SHP77 treated with DMSO at 0.1 percent for 48 hours (cell line): Measurements from ENCODE around the gene ITPKC.

Source experiments
- DNase-seq: peaks from one replicate; lab custom pipeline; 2025; lab: John Stamatoyannopoulos, UW

The ITPKC gene

DNA sequence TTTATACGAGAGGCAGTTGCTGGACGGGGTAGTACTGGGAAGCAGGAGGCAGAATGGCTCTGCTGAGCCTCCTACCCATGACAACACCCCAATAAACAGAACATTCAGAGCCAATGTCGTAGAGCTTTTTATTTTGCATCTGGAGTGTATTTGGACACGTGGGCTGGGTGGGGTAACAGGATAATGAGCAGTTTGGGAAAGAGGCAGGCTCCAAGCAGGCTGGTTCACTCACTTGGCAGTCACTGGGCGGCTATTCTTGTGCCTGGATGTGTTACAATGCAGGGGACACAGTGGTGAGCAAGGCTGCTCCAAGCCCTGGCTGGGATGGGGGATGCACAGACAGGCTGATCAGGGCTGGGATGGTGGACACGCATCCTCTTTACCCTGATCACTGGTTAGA, 23.8 kb downstream of the ITPKC start:
- DNase-seq, result no peak

- DNase-seq, result no peak
Observed at GRCh38 chr19:40741527-40742390, 24.8 kb downstream of the ITPKC start.

- no peak for DNase-seq
Observed at GRCh38 chr19:40742477-40742876, 25.6 kb downstream of the ITPKC start.

DNA sequence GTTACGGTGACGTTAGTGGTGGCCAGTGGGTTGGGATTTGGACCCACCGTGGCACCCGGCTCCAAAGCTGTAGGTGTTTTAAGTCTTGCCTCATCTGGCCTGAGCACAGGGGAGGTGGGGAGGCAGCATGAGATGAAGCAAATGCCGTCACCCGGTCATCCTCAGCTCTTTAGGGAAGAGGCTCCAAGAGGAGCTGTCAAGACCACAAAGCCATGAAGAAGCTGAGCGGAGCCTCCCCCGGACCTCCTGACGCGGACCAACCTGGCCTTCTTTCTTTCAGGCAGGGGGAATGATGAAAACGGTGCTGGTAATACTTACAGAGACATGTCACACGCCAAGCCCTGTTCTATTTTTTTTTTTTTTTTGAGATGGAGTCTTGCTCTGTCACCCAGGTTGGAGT, 26.0 kb downstream of the ITPKC start:
- DNase-seq, result no peak

GRCh38 chr19:40743926-40744325, 27.0 kb downstream of the ITPKC start:
- no peak for DNase-seq

DNA sequence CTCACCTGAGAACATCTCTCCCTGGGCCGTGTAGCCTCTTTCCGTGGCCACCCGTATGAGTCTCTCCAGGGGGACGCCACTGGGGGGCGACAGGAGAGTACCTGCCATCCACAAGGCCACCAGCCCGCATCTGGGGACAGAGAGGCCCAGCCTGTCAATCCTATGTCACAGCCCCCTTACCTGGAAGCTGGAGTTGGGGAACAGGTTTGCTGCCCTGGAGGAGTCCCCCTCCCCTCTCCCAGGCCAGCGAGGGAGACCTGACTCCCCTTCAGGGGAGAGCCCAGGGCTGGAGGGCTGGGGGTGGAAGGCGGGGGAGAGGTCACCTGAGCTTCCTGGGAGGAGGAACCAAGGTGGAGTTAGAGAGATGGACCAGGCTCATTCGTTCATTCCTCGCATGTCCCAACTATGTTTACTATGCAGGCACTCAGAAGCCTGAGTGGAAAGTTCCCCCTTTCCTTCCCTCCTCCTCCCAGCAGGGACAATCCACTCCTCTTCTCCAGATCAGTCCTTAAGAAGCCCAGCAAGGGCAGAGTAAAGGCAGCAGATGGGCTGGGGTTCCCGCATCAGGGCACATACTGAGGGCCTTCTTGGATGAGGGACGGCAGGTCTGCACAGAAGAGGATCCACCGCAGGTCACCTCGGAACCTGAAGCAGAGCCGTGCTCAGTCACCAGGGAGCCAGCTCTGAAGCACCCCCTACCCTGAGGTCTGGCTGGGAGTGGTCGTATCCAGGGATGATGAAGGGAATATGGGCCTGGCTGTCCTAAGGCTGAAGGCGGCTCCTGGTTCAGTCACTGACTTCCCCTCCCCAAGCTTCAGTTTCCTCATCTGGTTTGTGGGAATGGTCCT, 27.9 kb downstream of the ITPKC start:
- no peak for DNase-seq

GRCh38 chr19:40745402-40745780, 28.5 kb downstream of the ITPKC start:
- no peak for DNase-seq

- no peak for DNase-seq
Observed at GRCh38 chr19:40747536-40747935, 30.6 kb downstream of the ITPKC start.

- peak; percentile 100 for DNase-seq
Observed at GRCh38 chr19:40750058-40750873, 33.4 kb downstream of the ITPKC start, which contains the start of gene ACTMAP. ACTMAP (minus strand) TSS chr19:40750477; CDS start chr19:40749803, 674 bp downstream.

- peak; percentile 99 for DNase-seq
Observed at GRCh38 chr19:40750874-40751537, 34.1 kb downstream of the ITPKC start, which contains the start of gene SNRPA. SNRPA (plus strand) TSS chr19:40751203; CDS start chr19:40751409, 206 bp downstream.

GRCh38 chr19:40752257-40752781, 35.4 kb downstream of the ITPKC start:
- no peak for DNase-seq

GRCh38 chr19:40754611-40755247, 37.8 kb downstream of the ITPKC start:
- no peak for DNase-seq

- DNase-seq, result no peak
Observed at GRCh38 chr19:40755248-40755624, 38.3 kb downstream of the ITPKC start.

DNA sequence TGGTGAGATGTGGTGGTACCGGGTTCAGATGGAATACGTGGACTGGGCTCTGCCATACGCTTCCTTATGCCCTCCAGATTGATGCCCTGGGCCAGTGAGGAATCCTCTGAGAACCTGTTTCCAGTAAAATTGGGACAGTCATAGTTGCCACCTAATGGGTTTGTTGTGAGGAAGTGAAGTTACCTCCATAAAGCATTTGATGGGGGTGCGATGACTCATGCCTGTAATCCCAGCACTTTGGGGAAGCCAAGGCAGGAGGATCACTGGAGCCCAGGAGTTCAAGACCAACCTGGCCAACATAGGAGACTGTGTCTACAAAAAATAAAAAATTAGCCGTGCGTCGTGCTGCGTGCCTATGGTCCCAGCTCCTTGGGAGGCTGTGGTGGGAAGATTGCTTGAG, 38.9 kb downstream of the ITPKC start:
- DNase-seq, result no peak

DNA sequence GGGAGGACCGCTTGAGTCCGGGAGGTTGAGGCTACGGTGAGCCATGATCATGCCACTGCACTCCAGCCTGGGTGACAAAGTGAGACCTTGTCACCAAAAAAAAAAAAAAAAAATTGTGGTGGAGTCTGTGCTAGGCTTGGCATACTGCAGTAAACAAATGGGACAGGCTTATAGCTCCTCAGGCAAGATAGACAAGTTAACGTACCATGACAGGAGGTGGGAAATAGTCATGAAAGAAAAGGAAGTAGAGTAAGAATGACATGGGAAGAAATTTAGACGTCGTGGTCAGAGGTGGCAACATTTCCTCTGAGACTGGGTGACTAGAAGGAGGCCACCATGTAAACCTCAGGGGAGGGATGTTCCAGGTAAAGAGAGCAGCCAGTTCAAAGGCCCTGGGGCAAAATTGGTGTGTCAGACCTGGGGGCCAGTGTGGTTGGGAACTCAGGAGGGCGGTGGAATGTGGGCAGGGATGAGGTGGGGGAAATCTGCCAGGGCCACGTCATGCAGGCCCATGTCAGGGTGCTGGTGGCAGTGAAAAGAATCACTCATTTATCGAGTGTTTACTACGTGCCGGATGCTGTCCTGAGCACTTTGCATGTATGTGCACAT, 39.7 kb downstream of the ITPKC start:
- DNase-seq, result no peak

DNA sequence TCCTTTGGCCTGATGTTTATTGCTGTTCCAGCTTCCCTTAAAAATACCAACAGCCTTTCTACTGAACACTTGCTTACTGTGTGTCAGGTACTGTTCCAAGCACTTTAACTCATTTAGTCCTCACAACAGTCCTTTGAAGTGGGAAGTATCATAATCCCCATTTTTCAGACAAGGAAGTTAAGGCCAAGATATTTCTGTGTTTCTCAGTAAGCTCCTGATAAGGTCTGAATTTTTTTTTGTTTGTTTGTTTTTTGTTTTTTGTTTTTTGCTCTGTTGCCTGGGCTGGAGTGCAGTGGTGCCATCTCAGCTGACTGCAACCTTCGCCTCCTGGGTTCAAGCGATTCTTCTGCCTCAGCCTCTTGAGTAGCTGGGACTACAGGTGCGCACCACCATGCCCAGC, 41.6 kb downstream of the ITPKC start:
- no peak for DNase-seq

DNA sequence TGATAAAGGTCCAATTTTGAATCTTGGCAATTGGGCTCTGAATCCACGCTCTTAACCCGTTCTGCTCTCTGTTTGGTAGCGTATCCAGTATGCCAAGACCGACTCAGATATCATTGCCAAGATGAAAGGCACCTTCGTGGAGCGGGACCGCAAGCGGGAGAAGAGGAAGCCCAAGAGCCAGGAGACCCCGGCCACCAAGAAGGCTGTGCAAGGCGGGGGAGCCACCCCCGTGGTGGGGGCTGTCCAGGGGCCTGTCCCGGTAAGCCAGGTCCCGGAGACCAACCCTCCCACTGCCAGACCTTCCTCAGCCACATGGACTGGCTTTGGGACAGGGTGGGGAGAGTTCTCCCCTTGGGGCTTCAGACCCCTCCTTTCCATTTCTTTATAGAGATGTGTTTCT, 42.4 kb downstream of the ITPKC start:
- no peak for DNase-seq

DNA sequence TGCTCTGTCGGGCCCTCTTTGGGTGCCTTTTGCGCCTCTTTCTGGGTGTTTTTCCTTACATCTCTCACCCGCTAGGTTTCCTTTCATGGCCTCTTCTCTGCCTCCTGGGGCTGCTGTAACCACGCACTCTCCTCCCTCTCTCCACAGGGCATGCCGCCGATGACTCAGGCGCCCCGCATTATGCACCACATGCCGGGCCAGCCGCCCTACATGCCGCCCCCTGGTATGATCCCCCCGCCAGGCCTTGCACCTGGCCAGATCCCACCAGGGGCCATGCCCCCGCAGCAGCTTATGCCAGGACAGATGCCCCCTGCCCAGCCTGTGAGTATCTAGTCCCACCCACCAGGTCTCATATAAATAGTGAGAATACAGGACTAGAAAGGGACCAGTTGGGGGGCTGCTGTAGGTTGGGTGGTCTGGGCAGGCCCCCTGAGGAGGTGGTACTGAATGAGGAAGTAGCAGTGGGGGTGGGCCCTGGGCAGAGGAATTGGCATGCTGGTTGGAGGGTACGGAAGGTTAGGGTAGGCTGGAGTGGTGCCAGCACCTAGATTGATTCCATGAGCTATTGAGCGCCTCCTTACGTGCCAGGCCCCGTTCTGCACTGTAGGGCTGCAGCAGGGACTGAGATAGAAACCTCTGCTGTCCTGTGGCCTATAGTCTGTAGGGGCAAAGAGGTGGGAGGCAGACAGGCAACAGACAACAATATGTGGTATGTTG, 46.0 kb downstream of the ITPKC start:
- DNase-seq, result no peak

GRCh38 chr19:40763526-40763925, 46.6 kb downstream of the ITPKC start:
- no peak for DNase-seq

DNA sequence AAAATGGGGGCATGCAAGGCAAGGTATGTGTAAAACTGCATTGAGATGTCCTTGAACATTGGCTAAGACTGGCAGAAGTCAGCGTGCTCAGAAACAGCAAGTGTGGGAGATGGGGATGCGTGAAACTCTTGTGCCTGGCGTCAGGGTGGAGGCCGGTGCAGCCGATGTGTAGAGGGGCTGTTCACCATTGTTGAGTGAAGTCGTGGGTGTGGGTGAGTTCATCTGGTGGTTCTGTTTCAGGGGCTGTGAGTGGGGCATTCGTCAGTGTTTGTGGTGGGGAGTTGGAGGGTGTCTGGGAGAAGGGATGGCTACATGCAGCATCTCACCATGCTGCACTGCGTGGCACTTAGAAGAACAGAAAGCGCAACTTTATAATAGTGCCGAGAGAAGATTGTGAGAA, 47.1 kb downstream of the ITPKC start:
- DNase-seq, result no peak
